Measurements from ENCODE around the gene ARSK. TPM values are rescaled to one million over a fixed set of nuclear protein-coding genes. Genes with fewer than 3 reads are reported as not detected.
A peak's percentile ranks its signal among the peaks of the same experiment; 100 is the strongest.

ARSK gene
- total and polyA plus RNA-seq, 10 of the 15 experiments (the other 5 are each of a cell fraction or from before 2014, with no cell fraction given), result 1.6 to 9.5 (median 5.8) TPM

- no peak for TF ChIP-seq CBX5 (IDR thresholded peaks at IDR 0.05; ENCODE audit: low read depth)
- TF ChIP-seq STAT3 (IDR thresholded peaks at IDR 0.05; ENCODE audit: low read depth, low read length), result no peak
- no peak for TF ChIP-seq ZNF622 (IDR thresholded peaks at IDR 0.05)
- 0 out of 2 replicates have a peak, but pooled peaks have one; percentile 23 for TF ChIP-seq RCOR1 (conservative IDR thresholded peaks at IDR 0.05; ENCODE audit: low read depth, low read length)
- TF ChIP-seq NFYB (IDR thresholded peaks at IDR 0.05; ENCODE audit: insufficient read depth, low read depth, low read length), result no peak
- TF ChIP-seq SP1 (IDR thresholded peaks at IDR 0.05; ENCODE audit: low read depth, low read length), result peak; percentile 66
- TF ChIP-seq ZNF384 (IDR thresholded peaks at IDR 0.05; ENCODE audit: borderline replicate concordance, low read depth, low read length), result no peak
- 0 out of 2 replicates have a peak, but pooled peaks have one; percentile 66 for TF ChIP-seq PML (IDR thresholded peaks at IDR 0.05; ENCODE audit: low read length)
- TF ChIP-seq ZBTB11 (CRISPR knock-in tag; IDR thresholded peaks at IDR 0.05), result no peak
- peak in 2 of 3 experiments; percentile 2 to 9; a peak in 1 of 6 replicates for TF ChIP-seq CTCF (IDR thresholded peaks at IDR 0.05 in 2 of 3, conservative IDR thresholded peaks at IDR 0.05 in 1 of 3; ENCODE audit: control insufficient read depth in 2 of 3, extremely low read depth in 1 of 3, insufficient read depth in 1 of 3, low read depth in 3 of 3, low read length in 3 of 3)
- TF ChIP-seq RELB (IDR thresholded peaks at IDR 0.05; ENCODE audit: low read depth), result peak; percentile 36; the same call in 1 of the 2 replicates
- TF ChIP-seq NKRF (conservative IDR thresholded peaks at IDR 0.05), result no peak; the same call in 1 of the 2 replicates
- TF ChIP-seq SREBF1 (IDR thresholded peaks at IDR 0.05; ENCODE audit: low read length), result no peak
- no peak for TF ChIP-seq CHD2 (IDR thresholded peaks at IDR 0.05; ENCODE audit: borderline replicate concordance, low read depth, low read length)
- peak; percentile 69; the same call in 1 of the 2 replicates for TF ChIP-seq TAF1 (IDR thresholded peaks at IDR 0.05; ENCODE audit: borderline replicate concordance, low read depth, low read length)
- TF ChIP-seq SKIL (IDR thresholded peaks at IDR 0.05; ENCODE audit: low read depth, poor library complexity, severe bottlenecking), result no peak
- TF ChIP-seq ESRRA (IDR thresholded peaks at IDR 0.05; ENCODE audit: low read length), result no peak
These were observed 91.9 kb downstream of the ARSK start, which contains the start of gene RFESD (continued) for GRCh38 chr5:95646569-95647431.

Data from GM12878 (cell line).